ENCODE measurements around the gene ZNF550. TPM values are rescaled to one million over a fixed set of nuclear protein-coding genes. Genes with fewer than 3 reads are reported as not detected.
A peak's percentile ranks its signal among the peaks of the same experiment; 100 is the strongest.

ZNF550 gene
- total and polyA plus RNA-seq, 2 of the 13 experiments (the other 11 are each of a cell fraction or from before 2014, with no cell fraction given): 8.6 to 9.1 TPM

GRCh38 chr19:57499680-57500395 is 59.8 kb downstream of the ZNF550 start, which contains the start of gene ZNF773 (continued):
- TF ChIP-seq E2F5 (CRISPR knock-in tag; conservative IDR thresholded peaks at IDR 0.05) (0 out of 2 replicates have a peak, but pooled peaks have one; percentile 50), DRAP1 (CRISPR knock-in tag; IDR thresholded peaks at IDR 0.05) (peak; percentile 82), ZNF687 (CRISPR knock-in tag; IDR thresholded peaks at IDR 0.05) (peak; percentile 72), DMAP1 (CRISPR knock-in tag; IDR thresholded peaks at IDR 0.05) (peak; percentile 71; the same call in 1 of the 2 replicates), ZNF766 (CRISPR knock-in tag; IDR thresholded peaks at IDR 0.05; ENCODE audit: borderline replicate concordance) (0 out of 2 replicates have a peak, but pooled peaks have one; percentile 23), SP5 (CRISPR knock-in tag; IDR thresholded peaks at IDR 0.05; ENCODE audit: borderline replicate concordance, low read depth) (0 out of 2 replicates have a peak, but pooled peaks have one; percentile 24), SUZ12 (IDR thresholded peaks at IDR 0.05; ENCODE audit: low read depth, low read length) (peak; percentile 66), ZNF572 (CRISPR knock-in tag; IDR thresholded peaks at IDR 0.05) (0 out of 2 replicates have a peak, but pooled peaks have one; percentile 22), KDM4B (CRISPR knock-in tag; IDR thresholded peaks at IDR 0.05) (0 out of 2 replicates have a peak, but pooled peaks have one; percentile 61), GABPB1 (CRISPR knock-in tag; IDR thresholded peaks at IDR 0.05) (peak; percentile 97), HMGXB4 (CRISPR knock-in tag; IDR thresholded peaks at IDR 0.05; ENCODE audit: borderline replicate concordance in 1 of 2, low read depth in 1 of 2) (peak; percentile 40 to 77; a peak in 2 of 4 replicates), HNF1B (CRISPR knock-in tag; IDR thresholded peaks at IDR 0.05) (peak; percentile 69), SIN3A (IDR thresholded peaks at IDR 0.05; ENCODE audit: borderline replicate concordance, low read depth, low read length) (0 out of 2 replicates have a peak, but pooled peaks have one; percentile 34), RXRA (CRISPR knock-in tag; IDR thresholded peaks at IDR 0.05) (peak; percentile 74), ATF1 (CRISPR knock-in tag; IDR thresholded peaks at IDR 0.05) (peak; percentile 82), SALL1 (CRISPR knock-in tag; IDR thresholded peaks at IDR 0.05) (peak; percentile 63), POGZ (CRISPR knock-in tag; IDR thresholded peaks at IDR 0.05) (peak; percentile 45; the same call in 1 of the 2 replicates), SP2 (CRISPR knock-in tag; IDR thresholded peaks at IDR 0.05) (peak; percentile 98), TFDP2 (CRISPR knock-in tag; IDR thresholded peaks at IDR 0.05) (peak; percentile 79)

Measured in HepG2 (cell line).